NCI-H2107 (cell line): ENCODE measurements around the gene EIF1.
"Not testable (repeated sequence)": the region's sequence is repeated elsewhere in the genome, so short reads cannot be mapped to it uniquely, and the experiment has no call there.

Source experiments
- DNase-seq: peaks from one replicate; lab custom pipeline; 2025; lab: John Stamatoyannopoulos, UW

Gene EIF1

GRCh38 chr17:41688641-41689496 is at the start of gene EIF1:
Gene EIF1, plus strand, starts transcription at chr17:41688885. Its CDS starts 154 bp downstream, at chr17:41689039.
- peak; percentile 99 for DNase-seq

- no peak for DNase-seq
These were observed 49.7 kb upstream of the EIF1 start for GRCh38 chr17:41638941-41639340.

- no peak for DNase-seq
These were observed 48.9 kb upstream of the EIF1 start for GRCh38 chr17:41639492-41640473.

GRCh38 chr17:41640596-41640995 is 48.1 kb upstream of the EIF1 start:
- not testable (repeated sequence) for DNase-seq

- DNase-seq = no peak
These were observed 46.2 kb upstream of the EIF1 start for GRCh38 chr17:41642252-41643156.

GRCh38 chr17:41647038-41647813 is 41.5 kb upstream of the EIF1 start:
- DNase-seq = no peak

- peak; percentile 68 for DNase-seq
These were observed 40.7 kb upstream of the EIF1 start for GRCh38 chr17:41647940-41648410.

- peak; percentile 65 for DNase-seq
These were observed 40.1 kb upstream of the EIF1 start for GRCh38 chr17:41648411-41649195.

GRCh38 chr17:41649923-41650519 is 38.7 kb upstream of the EIF1 start:
- DNase-seq = no peak

GRCh38 chr17:41650794-41651624 is 37.7 kb upstream of the EIF1 start:
- DNase-seq = no peak

GRCh38 chr17:41651625-41652460 is 36.8 kb upstream of the EIF1 start:
- DNase-seq = no peak

GRCh38 chr17:41652461-41652970 is 36.2 kb upstream of the EIF1 start:
- DNase-seq = no peak

- DNase-seq = no peak
These were observed 35.3 kb upstream of the EIF1 start for GRCh38 chr17:41653421-41653820.

- DNase-seq = no peak
These were observed 34.6 kb upstream of the EIF1 start for GRCh38 chr17:41653892-41654677.

GRCh38 chr17:41654678-41655607 is 33.7 kb upstream of the EIF1 start:
- DNase-seq = no peak
